HepG2 (cell line): ENCODE measurements around the gene ZNF446. TPM values are rescaled to one million over a fixed set of nuclear protein-coding genes. Genes with fewer than 3 reads are reported as not detected.

Source experiments
- BCL6 ChIP-seq: IDR thresholded peaks from 2 replicates; pipeline ENCODE4 v1.6.1; 2016; ENCODE audit warnings: missing genetic modification reagents, missing compliant biosample characterization
- ESRRA ChIP-seq: sonication (generic); formaldehyde crosslinking; IDR thresholded peaks from 2 replicates; pipeline ENCODE4 v1.5.1; 2020; ENCODE audit warnings: mild to moderate bottlenecking, low read depth, missing genetic modification reagents
- FIP1L1 ChIP-seq: fragments of 200-400 bp; formaldehyde crosslinking; IDR thresholded peaks from 2 replicates; pipeline ENCODE4 v1.6.1; 2018; ENCODE audit warnings: low read depth, mild to moderate bottlenecking, low read length, moderate library complexity, borderline replicate concordance; ENCODE audit not compliant: insufficient read depth
- FOXA1 ChIP-seq, 2 experiments: fragments of 450-650 bp in 1 of 2; sonication (generic) in 1 of 2; formaldehyde crosslinking in 1 of 2; IDR thresholded peaks; 2 replicates each; pipeline versions ENCODE4 v1.4.0 to v1.6.1; 2016 to 2020; ENCODE audit warnings: missing genetic modification reagents in 1 of 2
- HNRNPUL1 ChIP-seq: fragments of 200-400 bp; formaldehyde crosslinking; IDR thresholded peaks from 2 replicates; pipeline ENCODE4 v1.6.1; 2017; ENCODE audit warnings: low read depth, mild to moderate bottlenecking, low read length, moderate library complexity
- MYNN ChIP-seq: sonication (generic); formaldehyde crosslinking; IDR thresholded peaks from 2 replicates; pipeline ENCODE4 v1.4.0; 2020; ENCODE audit warnings: mild to moderate bottlenecking, low read depth, missing genetic modification reagents
- NR2F2 ChIP-seq: IDR thresholded peaks from 2 replicates; pipeline ENCODE4 v1.6.1; 2012; ENCODE audit warnings: low read depth, inconsistent platforms, borderline replicate concordance
- PAF1 ChIP-seq: IDR thresholded peaks from 2 replicates; pipeline ENCODE4 v1.6.1; 2016; ENCODE audit warnings: missing genetic modification reagents, missing compliant biosample characterization
- PCBP2 ChIP-seq: fragments of 200-400 bp; formaldehyde crosslinking; optimal IDR thresholded peaks from 2 replicates; pipeline ENCODE3; 2018; ENCODE audit warnings: low read length, low read depth; ENCODE audit not compliant: poor library complexity, severe bottlenecking
- PREB ChIP-seq: sonication (generic); formaldehyde crosslinking; IDR thresholded peaks from 2 replicates; pipeline ENCODE4 v1.4.0; 2020; ENCODE audit warnings: missing genetic modification reagents
- RFX5 ChIP-seq: IDR thresholded peaks from 2 replicates; pipeline ENCODE4 v1.6.1; 2011; ENCODE audit warnings: low read depth, low read length, improper control_type of control experiment
- SNRNP70 ChIP-seq: fragments of 200-400 bp; formaldehyde crosslinking; IDR thresholded peaks from 2 replicates; pipeline ENCODE4 v1.6.1; 2017; ENCODE audit warnings: mild to moderate bottlenecking, low read depth, low read length, moderate library complexity
- SRSF1 ChIP-seq: fragments of 200-400 bp; formaldehyde crosslinking; optimal IDR thresholded peaks from 2 replicates; pipeline ENCODE3; 2017; ENCODE audit warnings: mild to moderate bottlenecking, low read depth, low read length, moderate library complexity
- TP53 ChIP-seq: sonication (generic); formaldehyde crosslinking; conservative IDR thresholded peaks from 2 replicates; pipeline ENCODE4 v1.4.0; 2020; ENCODE audit warnings: missing genetic modification reagents
- ZFP36L2 ChIP-seq: sonication (generic); formaldehyde crosslinking; IDR thresholded peaks from 2 replicates; pipeline ENCODE4 v1.4.0; 2020; ENCODE audit warnings: missing genetic modification reagents
- ZFP41 ChIP-seq: sonication (generic); formaldehyde crosslinking; IDR thresholded peaks from 2 replicates; pipeline ENCODE4 v1.4.0; 2020; ENCODE audit warnings: mild to moderate bottlenecking, missing genetic modification reagents, borderline replicate concordance
- ZNF251 ChIP-seq: sonication (generic); formaldehyde crosslinking; IDR thresholded peaks from 2 replicates; pipeline ENCODE4 v1.9.0; 2021; ENCODE audit warnings: mild to moderate bottlenecking, missing genetic modification reagents
- ZNF772 ChIP-seq: sonication (generic); formaldehyde crosslinking; IDR thresholded peaks from 2 replicates; pipeline ENCODE4 v1.5.0; 2020; ENCODE audit warnings: mild to moderate bottlenecking, missing genetic modification reagents
- ZNF792 ChIP-seq: IDR thresholded peaks from 2 replicates; pipeline ENCODE4 v1.6.1; 2016
- ZNF879 ChIP-seq: sonication (generic); formaldehyde crosslinking; IDR thresholded peaks from 2 replicates; pipeline ENCODE4 v1.8.1; 2023; ENCODE audit warnings: missing genetic modification reagents
- ZSCAN31 ChIP-seq: sonication (generic); formaldehyde crosslinking; IDR thresholded peaks from 2 replicates; pipeline ENCODE4 v1.5.0; 2020; ENCODE audit warnings: low read depth, mild to moderate bottlenecking, missing genetic modification reagents
- polyA plus RNA-seq, 8 experiments: library from polyadenylated mRNA; depleted of rRNA in 3 of 8; stranded (reverse) in 7 of 8; unstranded in 1 of 8; fragments of >200 nt; fragmentation: Illumina TruSeq in 4 of 8; extraction: Trizol in 4 of 8; gene quantifications; 2 replicates each; pipeline versions ENCODE4 v1.2.1 to v1.2.3, GENCODE V29; 2011 to 2016; ENCODE audit warnings: low read depth in 4 of 8, missing spikeins in 1 of 8, mixed read lengths in 1 of 8; ENCODE audit not compliant: insufficient read depth in 1 of 8
- total RNA-seq, 5 experiments: library from RNA; depleted of rRNA; stranded (reverse); fragments of >200 nt; fragmentation: Illumina TruSeq; extraction: Trizol; gene quantifications; 2 replicates each; pipeline ENCODE4 v1.2.3, GENCODE V29; 2016; ENCODE audit warnings: low read depth in 1 of 5
- TF ChIP-seq, protein P1 (sequence below): sonication (generic); formaldehyde crosslinking; IDR thresholded peaks from 2 replicates; pipeline ENCODE4 v1.5.1; 2020; ENCODE audit warnings: mild to moderate bottlenecking, moderate library complexity, missing genetic modification reagents
- TF ChIP-seq, protein P2 (sequence below): sonication (generic); formaldehyde crosslinking; conservative IDR thresholded peaks from 2 replicates; pipeline ENCODE4 v1.8.1; 2023; ENCODE audit warnings: missing genetic modification reagents

The ZNF446 gene
- total and polyA plus RNA-seq, 2 of the 13 experiments (the other 11 are each of a cell fraction or from before 2014, with no cell fraction given) = 3.0 to 3.6 TPM

DNA sequence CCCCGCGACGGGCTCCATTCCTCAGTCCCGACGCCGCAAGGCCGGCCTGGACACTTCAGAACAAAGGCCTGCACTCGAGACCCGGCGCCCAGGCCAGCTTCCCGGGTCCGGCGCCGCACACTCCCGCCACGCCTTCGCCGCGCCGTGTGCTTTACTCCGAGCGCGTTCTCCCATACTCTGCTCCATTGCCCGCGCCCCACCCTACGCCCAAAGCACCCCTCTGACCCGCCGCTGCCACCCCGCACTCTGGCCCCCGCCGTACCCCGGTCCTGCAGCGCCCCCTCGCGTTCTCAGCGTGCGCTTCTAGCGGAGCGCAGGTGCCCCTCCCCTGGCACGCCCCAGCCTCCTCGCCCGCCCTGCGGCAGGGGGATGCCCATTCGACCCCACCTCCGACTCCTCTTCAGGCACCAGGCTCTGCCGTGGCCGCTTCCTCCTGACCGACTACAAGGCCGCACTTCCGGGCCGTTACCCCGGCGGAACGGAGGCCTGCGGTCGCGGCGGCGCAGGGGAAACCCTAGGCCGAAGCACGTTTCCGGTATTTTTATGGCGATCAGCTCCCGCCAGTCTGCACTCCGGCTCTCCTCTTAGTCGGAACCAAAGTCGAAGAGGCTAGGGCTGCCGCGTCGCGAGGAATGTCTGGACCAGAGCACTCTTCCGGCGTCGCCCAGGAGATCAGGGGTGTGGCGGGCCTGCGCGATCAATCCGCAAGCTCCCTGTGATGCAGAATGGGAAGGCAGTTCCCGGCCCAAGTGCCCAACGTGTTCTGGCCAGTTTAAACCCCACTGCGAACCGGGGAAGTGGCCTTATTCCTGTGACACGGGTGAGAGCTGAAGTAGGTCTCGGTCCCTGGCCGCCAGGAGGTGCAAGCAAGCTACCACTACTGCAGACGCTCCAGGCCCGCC lies 43.5 kb downstream of the ZNF446 start, which contains the start of gene ZBTB45 (continued):
- TF ChIP-seq PREB (0 out of 2 replicates have a peak, but pooled peaks have one; percentile 54), HNRNPUL1 (no peak), ZSCAN31 (CRISPR knock-in tag) (peak; percentile 99), ZFP36L2 (CRISPR knock-in tag) (no peak), PCBP2 (no peak), ESRRA (CRISPR knock-in tag) (peak; percentile 93), MYNN (CRISPR knock-in tag) (peak; percentile 40; the same call in 1 of the 2 replicates), ZFP41 (CRISPR knock-in tag) (peak; percentile 16; the same call in 1 of the 2 replicates), FOXA1 (IDR thresholded peaks at IDR 0.05) (no peak), FOXA1 (CRISPR knock-in tag; IDR thresholded peaks at IDR 0.05) (peak; percentile 55), ZNF879 (CRISPR knock-in tag) (peak; percentile 80; the same call in 1 of the 2 replicates), NR2F2 (peak; percentile 59; the same call in 1 of the 2 replicates), ZNF772 (CRISPR knock-in tag) (peak; percentile 91), RFX5 (0 out of 2 replicates have a peak, but pooled peaks have one; percentile 40), BCL6 (CRISPR knock-in tag) (peak; percentile 76), FIP1L1 (no peak; the same call in 1 of the 2 replicates), SNRNP70 (no peak), ZNF792 (CRISPR knock-in tag) (peak; percentile 93), TP53 (CRISPR knock-in tag) (peak; percentile 43; the same call in 1 of the 2 replicates), SRSF1 (peak; percentile 32), ZNF251 (CRISPR knock-in tag) (0 out of 2 replicates have a peak, but pooled peaks have one; percentile 20), PAF1 (CRISPR knock-in tag) (no peak; the same call in 1 of the 2 replicates)
- TF ChIP-seq, protein P1, sequence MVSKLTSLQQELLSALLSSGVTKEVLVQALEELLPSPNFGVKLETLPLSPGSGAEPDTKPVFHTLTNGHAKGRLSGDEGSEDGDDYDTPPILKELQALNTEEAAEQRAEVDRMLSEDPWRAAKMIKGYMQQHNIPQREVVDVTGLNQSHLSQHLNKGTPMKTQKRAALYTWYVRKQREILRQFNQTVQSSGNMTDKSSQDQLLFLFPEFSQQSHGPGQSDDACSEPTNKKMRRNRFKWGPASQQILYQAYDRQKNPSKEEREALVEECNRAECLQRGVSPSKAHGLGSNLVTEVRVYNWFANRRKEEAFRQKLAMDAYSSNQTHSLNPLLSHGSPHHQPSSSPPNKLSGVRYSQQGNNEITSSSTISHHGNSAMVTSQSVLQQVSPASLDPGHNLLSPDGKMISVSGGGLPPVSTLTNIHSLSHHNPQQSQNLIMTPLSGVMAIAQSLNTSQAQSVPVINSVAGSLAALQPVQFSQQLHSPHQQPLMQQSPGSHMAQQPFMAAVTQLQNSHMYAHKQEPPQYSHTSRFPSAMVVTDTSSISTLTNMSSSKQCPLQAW (CRISPR knock-in tag) = peak; percentile 98
- TF ChIP-seq, protein P2, sequence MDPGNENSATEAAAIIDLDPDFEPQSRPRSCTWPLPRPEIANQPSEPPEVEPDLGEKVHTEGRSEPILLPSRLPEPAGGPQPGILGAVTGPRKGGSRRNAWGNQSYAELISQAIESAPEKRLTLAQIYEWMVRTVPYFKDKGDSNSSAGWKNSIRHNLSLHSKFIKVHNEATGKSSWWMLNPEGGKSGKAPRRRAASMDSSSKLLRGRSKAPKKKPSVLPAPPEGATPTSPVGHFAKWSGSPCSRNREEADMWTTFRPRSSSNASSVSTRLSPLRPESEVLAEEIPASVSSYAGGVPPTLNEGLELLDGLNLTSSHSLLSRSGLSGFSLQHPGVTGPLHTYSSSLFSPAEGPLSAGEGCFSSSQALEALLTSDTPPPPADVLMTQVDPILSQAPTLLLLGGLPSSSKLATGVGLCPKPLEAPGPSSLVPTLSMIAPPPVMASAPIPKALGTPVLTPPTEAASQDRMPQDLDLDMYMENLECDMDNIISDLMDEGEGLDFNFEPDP = no peak
